DOHH2 (cell line): ENCODE results near the gene C16orf96.

ENCODE experiments used
- CTCF ChIP-seq: fragments of 200-600 bp; sonication (generic); IDR thresholded peaks from one replicate; pipeline ENCODE4 v1.5.1; 2014; ENCODE audit warnings: antibody characterized with exemption, mild to moderate bottlenecking, low read depth, low read length; ENCODE audit not compliant: poor library complexity, severe bottlenecking
- EZH2phosphoT487 ChIP-seq: fragments of 200-600 bp; sonication (generic); IDR thresholded peaks from 2 replicates; pipeline ENCODE4 v1.6.1; 2017; ENCODE audit warnings: borderline replicate concordance, mild to moderate bottlenecking, antibody characterized with exemption, low read length, moderate library complexity, mixed read lengths

GRCh38 chr16:4544473-4544872 is 11.7 kb upstream of the C16orf96 start:
- no peak for TF ChIP-seq CTCF
- no peak for TF ChIP-seq EZH2phosphoT487
